GM21619 (cell line): ENCODE measurements around the gene TUFM.
"Not testable (repeated sequence)": the region's sequence is repeated elsewhere in the genome, so short reads cannot be mapped to it uniquely, and the experiment has no call there.

Source experiments
- ATAC-seq: cut with Tn5 transposase; IDR thresholded peaks from one replicate; pipeline ENCODE4 v1.9.1; 2021; ENCODE audit not compliant: unreplicated experiment

TUFM gene

DNA sequence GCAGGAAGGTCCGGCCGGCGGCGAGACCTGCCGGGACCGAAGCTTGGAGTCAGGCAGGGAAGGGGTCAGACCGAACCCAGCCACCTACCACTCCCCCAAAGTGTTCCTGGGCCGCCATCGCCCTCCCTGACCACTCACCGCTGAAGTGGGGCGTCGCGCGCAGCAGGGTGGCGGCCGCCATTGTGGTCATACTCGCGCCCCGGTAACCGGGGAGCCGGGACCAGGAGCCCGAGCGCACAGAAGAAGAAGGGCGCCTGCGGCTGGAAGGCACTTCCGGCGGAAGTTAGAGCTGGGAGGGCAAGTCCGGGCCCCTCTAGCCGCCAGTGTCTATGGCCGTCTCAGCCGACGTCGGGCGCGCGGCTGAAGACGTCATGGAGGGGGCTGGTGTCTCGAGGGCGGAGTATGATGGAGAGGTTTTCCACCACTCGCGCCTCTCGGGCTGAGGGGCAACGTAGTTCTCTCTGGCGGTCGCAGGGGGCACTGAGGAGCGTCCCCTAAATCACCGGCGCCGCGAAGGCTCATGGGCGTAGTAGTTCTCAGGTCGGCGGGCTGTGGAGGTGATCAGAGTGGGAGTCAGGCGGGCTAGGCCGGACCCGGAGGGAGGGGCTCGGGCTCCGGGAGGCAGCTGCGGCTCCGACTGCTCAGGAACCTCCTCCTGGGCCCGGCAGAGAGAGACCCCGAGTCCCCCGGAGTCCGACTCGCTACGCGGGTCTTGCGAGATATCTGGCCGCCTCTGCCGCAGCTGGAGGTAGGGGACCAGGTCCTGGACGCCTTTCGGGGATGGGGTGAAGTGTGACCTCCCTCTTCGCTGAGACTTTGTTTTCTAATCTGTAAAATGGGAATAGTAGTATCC, at the start of gene TUFM:
TUFM (minus strand) TSS at position 269 of the 853 bp plus-strand sequence; CDS start at position 190, 79 bp downstream.
- ATAC-seq, result peak; percentile 91

DNA sequence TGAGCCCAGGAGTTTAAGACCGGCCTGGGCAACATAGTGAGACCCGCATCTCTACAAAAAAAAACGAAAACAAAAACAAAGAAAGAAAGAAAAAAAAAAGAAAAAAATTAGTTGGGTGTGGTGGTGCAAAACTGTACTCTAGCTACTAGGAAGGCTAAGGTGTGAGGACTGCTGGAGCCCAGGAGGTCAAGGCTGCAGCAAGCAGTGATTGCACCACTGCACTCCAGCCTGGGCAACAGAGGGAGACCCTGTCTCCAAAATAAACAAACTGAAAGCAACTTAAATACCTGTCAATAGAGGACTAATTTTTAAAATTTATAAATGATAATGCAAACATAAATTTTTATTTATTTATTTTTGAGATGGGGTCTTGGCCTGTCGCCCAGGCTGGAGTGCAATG, 49.5 kb upstream of the TUFM start:
- ATAC-seq, result no peak

DNA sequence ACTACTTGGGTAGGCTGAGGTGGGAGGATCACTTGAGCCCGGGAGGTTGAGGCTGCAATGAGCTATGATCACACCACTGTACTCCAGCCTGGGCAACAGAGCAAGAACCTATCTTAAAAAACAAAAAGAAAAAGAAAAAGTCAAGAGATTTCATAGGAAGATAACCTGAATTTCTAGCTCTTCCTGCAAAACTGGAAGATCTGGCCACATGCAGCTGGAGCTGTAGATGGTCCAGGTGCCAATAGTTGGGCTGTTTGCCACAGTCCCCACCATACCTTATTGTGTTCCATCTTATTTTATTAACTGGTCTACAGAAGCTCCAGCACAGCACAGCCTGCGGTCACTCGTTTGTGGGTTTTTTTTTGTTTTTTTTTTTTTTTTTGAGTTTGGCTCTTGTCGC, 47.1 kb upstream of the TUFM start:
- no peak for ATAC-seq

DNA sequence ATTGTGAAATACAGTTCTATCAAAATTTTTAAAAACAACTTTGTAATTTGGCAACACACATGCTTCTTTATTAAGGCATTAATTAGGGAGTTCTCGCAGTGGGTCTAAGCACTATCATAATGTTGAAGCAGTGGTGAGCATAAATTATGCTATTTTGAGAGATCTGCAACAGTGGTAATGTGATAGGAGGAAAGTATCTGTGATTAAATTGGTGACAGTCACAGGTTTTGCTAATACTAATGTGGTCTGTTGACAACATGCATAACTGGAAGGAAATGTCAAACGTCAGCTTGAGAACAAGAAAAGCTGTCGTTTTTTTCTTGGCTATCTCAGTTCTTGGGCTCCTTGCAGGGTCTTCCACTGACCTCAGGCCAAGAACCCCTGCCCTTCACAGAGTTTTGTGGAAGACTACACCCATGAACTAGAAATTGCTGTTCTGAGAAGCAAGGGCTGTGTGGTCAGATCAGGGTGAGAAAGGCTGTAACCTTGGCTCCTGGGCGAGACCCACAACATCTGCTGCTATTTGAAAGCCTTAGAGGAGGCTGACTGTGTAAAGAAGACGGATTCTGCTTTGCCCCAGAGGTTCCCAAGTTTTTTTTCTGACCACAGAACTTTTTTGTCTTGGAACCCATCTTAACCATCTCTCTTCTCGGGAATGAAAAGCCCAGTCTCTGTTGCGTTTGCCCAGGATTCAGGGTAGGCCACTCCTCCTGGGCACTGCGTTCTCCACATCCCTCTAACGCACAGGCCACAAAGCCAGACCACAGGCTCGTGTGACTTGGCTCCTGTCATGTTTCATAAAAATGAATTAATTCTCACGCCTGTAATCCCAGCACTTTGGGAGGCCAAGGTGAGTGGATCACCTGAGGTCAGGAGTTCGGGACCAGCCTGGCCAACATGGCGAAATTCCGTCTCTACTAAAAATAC, 46.1 kb upstream of the TUFM start:
- no peak for ATAC-seq

- not testable (repeated sequence) for ATAC-seq
Observed at GRCh38 chr16:28890355-28890754, 44.2 kb upstream of the TUFM start.

DNA sequence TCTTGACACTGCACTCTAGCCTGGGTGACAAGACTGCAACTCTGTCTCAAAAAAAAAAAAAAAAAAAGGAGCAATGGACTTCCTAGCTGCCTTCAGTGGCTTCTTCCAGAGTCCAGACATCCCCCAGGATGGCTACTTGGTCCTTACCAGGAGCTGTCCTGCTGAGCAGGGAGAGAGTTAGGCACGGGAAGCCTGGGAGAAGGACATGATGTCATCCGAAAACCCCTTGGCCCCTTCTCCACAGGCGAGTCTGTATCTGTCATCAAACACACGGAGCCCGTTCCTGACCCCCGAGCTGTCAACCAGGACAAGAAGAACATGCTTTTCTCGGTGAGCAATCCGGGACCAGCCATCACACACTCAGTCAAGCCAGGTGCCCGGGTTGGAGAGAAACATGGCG, 40.8 kb upstream of the TUFM start:
- ATAC-seq, result no peak

DNA sequence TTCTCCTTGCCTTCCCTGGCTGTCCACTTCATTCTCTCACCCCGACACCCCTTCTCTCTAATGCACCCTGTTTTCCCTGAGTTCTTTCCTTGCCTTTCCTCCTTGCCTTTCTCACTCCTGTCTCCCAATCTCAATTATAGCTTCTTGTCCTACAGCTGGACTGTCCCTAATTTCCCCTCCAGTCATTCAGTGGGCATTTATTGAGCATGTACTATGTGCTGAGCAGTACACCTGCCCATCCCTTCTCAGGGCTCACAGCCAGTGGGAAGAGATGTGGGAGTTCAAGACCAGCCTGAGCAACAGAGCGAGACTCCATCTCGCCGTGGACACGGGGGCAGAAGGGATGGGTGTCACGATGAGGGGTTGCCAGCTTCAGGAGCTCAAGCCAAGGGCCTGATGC, 37.9 kb upstream of the TUFM start:
- no peak for ATAC-seq

- no peak for ATAC-seq
Observed at GRCh38 chr16:28883221-28883996, 37.3 kb upstream of the TUFM start.

GRCh38 chr16:28882551-28883160, 36.5 kb upstream of the TUFM start:
- no peak for ATAC-seq

DNA sequence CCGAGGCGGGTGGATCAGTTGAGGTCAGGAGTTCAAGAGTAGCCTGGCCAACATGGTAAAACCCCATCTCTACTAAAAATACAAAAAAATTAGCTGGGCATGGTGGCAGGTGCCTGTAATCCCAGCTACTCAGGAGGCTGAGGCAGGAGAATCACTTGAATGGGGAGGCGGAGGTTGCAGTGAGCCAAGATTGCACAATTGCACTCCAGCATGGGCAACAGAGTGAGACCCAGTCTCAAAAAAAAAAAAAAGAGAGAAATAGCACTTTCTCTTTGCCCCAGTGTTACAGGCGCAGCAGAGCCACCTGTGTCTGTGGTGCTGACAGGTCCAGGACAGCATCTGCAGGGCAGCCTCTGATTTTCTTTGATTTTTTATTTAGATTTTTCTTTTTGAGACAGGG, 35.4 kb upstream of the TUFM start:
- ATAC-seq, result not testable (repeated sequence)

- ATAC-seq, result no peak
Observed at GRCh38 chr16:28880955-28881354, 34.8 kb upstream of the TUFM start.

DNA sequence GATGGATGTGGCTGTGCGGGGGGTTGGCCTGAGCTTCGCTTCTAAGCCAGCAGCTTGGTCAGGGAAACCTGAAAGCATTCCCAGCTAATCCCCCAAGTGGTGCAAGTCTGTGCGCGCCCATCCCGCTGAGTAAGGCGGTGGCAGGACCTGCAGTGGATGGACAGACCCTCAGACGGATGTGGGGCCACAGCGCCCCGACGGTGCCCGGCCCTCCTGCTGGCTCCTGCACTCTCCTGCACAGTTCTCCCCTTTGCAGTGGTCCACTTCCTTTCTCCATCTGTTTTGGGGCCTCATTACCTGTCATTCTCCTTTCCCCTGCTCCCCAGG, 34.4 kb upstream of the TUFM start:
- ATAC-seq, result no peak

GRCh38 chr16:28879841-28880588, 33.9 kb upstream of the TUFM start:
- peak; percentile 89 for ATAC-seq

DNA sequence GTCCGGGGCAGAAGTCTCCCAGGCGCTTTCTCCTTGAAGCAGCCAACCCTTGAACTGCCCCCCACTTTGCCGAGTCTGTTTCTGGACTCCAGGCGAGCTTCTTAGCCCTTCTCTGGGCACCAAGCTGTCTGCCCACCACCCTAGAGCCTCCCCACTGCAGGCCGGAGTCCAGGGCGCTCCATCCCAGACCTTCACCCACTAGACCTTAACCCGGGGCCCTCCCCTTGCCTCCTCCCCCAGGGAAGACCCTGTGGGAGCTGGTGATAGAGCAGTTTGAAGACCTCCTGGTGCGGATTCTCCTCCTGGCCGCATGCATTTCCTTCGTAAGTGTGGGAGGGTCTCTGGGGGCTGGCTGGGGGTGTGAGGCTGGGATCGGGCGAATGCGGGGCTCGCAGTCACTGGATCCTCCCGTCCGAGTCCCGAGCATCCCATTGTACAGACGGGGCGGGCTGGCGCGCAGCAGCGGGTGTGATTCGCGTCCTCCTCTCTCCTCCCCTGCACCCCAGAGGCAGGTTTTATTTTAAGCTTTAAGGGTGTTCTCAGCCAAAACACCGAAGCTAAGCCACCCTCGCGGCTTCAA, 33.2 kb upstream of the TUFM start:
- no peak for ATAC-seq

GRCh38 chr16:28878083-28878926, 32.2 kb upstream of the TUFM start, which contains the start of gene ATP2A1:
ATP2A1 (plus strand) TSS chr16:28878488; CDS start chr16:28878672, 184 bp downstream.
- no peak for ATAC-seq

DNA sequence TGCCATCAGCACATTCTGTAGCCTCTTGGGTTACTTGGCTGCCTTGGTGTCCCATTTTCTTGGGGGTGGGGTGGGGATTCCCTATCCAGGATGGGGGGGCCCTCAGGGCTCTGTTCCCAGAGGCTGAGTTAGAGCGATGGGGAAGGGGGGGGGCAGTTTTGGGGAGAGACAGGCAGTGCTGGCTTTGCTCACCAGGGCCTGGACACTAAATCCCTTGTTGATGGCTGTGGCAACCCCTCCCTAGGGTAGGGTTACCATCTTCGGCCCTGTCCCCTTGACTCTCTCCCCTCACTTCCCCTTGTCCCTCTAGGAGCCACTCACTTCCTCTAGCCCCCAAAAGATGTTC, 31.5 kb upstream of the TUFM start:
- ATAC-seq, result no peak

DNA sequence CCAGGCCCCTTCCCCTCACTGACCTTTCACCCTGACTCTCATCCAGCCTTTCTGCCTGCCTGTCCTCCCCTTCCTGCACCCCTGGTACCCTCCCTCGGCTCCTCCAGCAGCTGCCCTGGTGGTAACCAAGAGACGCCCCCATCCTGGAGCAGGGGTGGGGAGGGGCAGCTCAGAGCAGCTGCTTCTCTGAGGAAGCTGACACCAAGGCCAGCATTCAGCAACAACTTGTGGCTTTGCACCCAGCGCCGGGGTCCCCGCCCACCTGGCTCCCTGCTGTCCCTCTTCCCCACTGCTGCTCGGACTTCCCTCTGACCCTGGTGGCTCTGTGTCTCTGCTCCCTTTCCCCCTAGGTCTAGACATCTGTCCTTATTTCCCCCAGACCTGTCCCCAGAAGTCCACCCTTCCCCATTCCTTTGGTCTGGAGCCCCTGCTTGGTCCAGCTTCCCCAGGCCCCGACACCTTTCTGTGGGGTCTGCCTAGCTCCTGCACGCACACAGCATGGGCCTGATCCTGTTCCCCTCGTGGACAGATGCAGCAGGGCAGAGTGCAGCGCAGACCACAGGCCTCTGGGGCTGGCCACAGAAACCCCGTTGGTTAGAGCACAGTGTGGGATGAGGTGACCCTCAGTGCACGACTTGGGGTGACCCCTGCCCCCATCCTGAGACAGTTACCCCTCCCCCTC, 31.0 kb upstream of the TUFM start:
- ATAC-seq, result no peak

DNA sequence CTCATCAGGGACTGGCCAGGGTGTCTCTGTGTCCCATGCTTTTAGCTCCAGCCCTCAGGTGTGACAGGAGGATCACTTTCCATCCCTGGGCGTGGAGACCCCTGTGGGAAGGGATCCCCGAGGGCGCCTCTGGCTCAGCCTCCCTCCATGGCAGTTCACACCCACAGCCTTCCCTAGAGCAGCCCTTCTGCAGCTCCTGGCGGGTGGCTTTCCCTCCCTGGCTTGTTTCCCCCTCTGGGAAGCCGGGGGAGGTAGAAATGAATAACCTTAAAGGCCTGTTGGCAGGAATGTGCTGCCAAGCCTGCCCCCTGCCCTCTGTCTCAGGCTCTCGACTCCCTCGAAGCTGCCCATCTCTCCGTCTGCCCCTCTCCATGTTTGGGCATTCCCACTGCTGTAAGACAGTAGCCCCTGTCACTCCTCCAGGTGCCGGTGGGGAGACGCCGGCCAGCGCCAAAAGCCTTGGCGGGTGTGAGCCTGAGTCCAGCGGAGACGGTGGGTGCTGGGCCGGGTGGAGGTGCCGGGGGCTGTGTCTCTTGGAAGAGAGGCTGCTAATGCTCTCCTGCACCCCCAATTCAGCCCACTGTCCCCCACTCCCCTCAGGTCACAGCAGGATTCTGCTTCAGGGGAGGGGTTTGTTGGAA, 30.0 kb upstream of the TUFM start:
- no peak for ATAC-seq
